Astrocyte of the spinal cord (primary cell): ENCODE results near the gene LRIG3.

Source experiments
- DNase-seq: peaks from one replicate; pipeline ENCODE4 v3.0.0; 2011; ENCODE audit warnings: low read depth, low spot score
- H3K4me3 ChIP-seq: 2 replicates; pipeline ENCODE4 v1.5.1; 2011; ENCODE audit warnings: low read depth, mild to moderate bottlenecking, low read length, moderate library complexity
- in situ Hi-C: cut with HindIII; loops from 2 replicates; pipeline ENCODE4 v1.10.0; 2017; ENCODE audit warnings: low sequenced_read_pairs
- TF ChIP-seq, protein P1 (sequence below): IDR thresholded peaks from 2 replicates; pipeline ENCODE4 v1.5.1; 2012; ENCODE audit warnings: low read depth, mild to moderate bottlenecking, low read length, inconsistent platforms

Gene LRIG3

DNA sequence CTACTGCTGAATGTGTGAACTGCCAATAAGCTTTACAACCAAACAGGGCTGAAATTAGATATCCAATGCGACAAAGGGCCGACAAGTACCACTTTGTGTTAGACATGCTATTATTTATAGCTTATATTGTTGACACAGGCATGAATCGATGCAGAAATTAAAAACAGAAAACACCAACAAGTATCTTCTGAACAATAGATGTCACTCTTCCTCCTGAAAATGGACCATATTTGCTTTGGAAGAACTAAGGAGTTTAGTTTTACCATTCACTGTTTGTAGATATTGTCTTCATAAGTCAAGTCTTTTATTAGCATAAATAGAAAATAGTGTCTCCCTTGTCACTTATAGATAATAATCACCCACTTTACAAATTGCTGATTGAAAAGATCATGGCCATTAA is 86.5 kb downstream of the LRIG3 start:
- no peak for DNase-seq
- in situ Hi-C loops: no loop called here
- TF ChIP-seq, protein P1, sequence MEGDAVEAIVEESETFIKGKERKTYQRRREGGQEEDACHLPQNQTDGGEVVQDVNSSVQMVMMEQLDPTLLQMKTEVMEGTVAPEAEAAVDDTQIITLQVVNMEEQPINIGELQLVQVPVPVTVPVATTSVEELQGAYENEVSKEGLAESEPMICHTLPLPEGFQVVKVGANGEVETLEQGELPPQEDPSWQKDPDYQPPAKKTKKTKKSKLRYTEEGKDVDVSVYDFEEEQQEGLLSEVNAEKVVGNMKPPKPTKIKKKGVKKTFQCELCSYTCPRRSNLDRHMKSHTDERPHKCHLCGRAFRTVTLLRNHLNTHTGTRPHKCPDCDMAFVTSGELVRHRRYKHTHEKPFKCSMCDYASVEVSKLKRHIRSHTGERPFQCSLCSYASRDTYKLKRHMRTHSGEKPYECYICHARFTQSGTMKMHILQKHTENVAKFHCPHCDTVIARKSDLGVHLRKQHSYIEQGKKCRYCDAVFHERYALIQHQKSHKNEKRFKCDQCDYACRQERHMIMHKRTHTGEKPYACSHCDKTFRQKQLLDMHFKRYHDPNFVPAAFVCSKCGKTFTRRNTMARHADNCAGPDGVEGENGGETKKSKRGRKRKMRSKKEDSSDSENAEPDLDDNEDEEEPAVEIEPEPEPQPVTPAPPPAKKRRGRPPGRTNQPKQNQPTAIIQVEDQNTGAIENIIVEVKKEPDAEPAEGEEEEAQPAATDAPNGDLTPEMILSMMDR: no peak
- no peak overlapping the region for H3K4me3 ChIP-seq

DNA sequence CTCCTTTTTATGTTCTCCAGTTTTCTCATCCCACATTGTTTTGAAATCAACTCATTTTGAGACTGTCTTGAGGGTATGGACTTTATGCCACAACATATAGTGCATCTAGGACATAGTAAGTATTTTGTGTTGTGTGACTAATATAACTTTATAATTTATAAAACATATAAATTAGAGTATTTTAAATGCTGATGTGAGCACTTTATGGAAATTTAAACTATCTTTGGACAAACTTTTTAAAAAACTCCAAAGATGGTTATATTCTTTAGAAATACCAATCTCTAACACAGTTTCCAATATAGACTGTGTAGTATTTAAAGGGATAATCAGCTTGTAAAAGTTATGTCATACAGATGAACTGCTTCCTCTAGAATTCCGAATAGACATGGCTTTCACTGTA is 87.4 kb downstream of the LRIG3 start:
- in situ Hi-C loops: no loop called here
- DNase-seq: no peak
- H3K4me3 ChIP-seq: no peak overlapping the region
- TF ChIP-seq, protein P1: no peak
